HepG2 (cell line): ENCODE measurements around the gene SNCAIP.

ENCODE experiments used
- CENPT ChIP-seq: sonication (generic); formaldehyde crosslinking; IDR thresholded peaks from 2 replicates; pipeline ENCODE4 v1.8.0; 2022; ENCODE audit warnings: low read depth, mild to moderate bottlenecking, moderate library complexity, missing genetic modification reagents
- CREB1 ChIP-seq, 2 experiments: fragments of 450-650 bp in 1 of 2; IDR thresholded peaks; 2 replicates each; pipeline ENCODE4 v1.6.1; 2016 to 2017; ENCODE audit warnings: control low read depth in 1 of 2, mild to moderate bottlenecking in 1 of 2, missing compliant biosample characterization in 1 of 2, missing genetic modification characterization in 1 of 2
- EP300 ChIP-seq, 3 experiments: sonication (generic) in 1 of 3; formaldehyde crosslinking in 1 of 3; IDR thresholded peaks; 2 replicates each; pipeline versions ENCODE4 v1.5.1 to v1.6.1; 2011 to 2020; ENCODE audit warnings: low read depth in 2 of 3, low read length in 2 of 3, borderline replicate concordance in 1 of 3, improper control_type of control experiment in 1 of 3, mild to moderate bottlenecking in 1 of 3, missing genetic modification reagents in 1 of 3, moderate library complexity in 1 of 3
- FOXK1 ChIP-seq: sonication (generic); formaldehyde crosslinking; IDR thresholded peaks from 2 replicates; pipeline ENCODE4 v1.4.0; 2020; ENCODE audit warnings: low read depth, missing genetic modification reagents, borderline replicate concordance
- FOXM1 ChIP-seq: sonication (generic); formaldehyde crosslinking; IDR thresholded peaks from 2 replicates; pipeline ENCODE4 v1.5.0; 2020; ENCODE audit warnings: missing genetic modification reagents
- MED1 ChIP-seq: sonication (generic); formaldehyde crosslinking; IDR thresholded peaks from 2 replicates; pipeline ENCODE4 v1.4.0; 2020; ENCODE audit warnings: missing genetic modification reagents
- POLR2A ChIP-seq, 2 experiments: IDR thresholded peaks; 2 replicates each; pipeline ENCODE4 v1.6.1; 2011; ENCODE audit warnings: low read depth in 2 of 2, low read length in 2 of 2, mild to moderate bottlenecking in 1 of 2, moderate library complexity in 1 of 2; ENCODE audit not compliant: insufficient read depth in 1 of 2
- SRSF4 ChIP-seq: fragments of 200-400 bp; formaldehyde crosslinking; IDR thresholded peaks from one replicate; pipeline ENCODE4 v1.6.1; 2018; ENCODE audit warnings: mild to moderate bottlenecking, low read depth, low read length, moderate library complexity; ENCODE audit not compliant: poor library complexity, severe bottlenecking
- ZNF121 ChIP-seq: sonication (generic); formaldehyde crosslinking; IDR thresholded peaks from 2 replicates; pipeline ENCODE4 v1.5.0; 2020; ENCODE audit warnings: mild to moderate bottlenecking, missing genetic modification reagents
- ZNF251 ChIP-seq: sonication (generic); formaldehyde crosslinking; IDR thresholded peaks from 2 replicates; pipeline ENCODE4 v1.9.0; 2021; ENCODE audit warnings: mild to moderate bottlenecking, missing genetic modification reagents
- TF ChIP-seq, protein P1 (sequence below): sonication (generic); formaldehyde crosslinking; IDR thresholded peaks from 2 replicates; pipeline ENCODE4 v1.4.0; 2020; ENCODE audit warnings: missing genetic modification reagents; ENCODE audit errors: not compliant biosample characterization
- TF ChIP-seq, protein P2 (sequence below): sonication (generic); formaldehyde crosslinking; IDR thresholded peaks from 2 replicates; pipeline ENCODE4 v1.5.0; 2020; ENCODE audit warnings: mild to moderate bottlenecking, missing genetic modification reagents, moderate library complexity
- TF ChIP-seq, protein P3 (sequence below): IDR thresholded peaks from 2 replicates; pipeline ENCODE4 v1.6.1; 2016

DNA sequence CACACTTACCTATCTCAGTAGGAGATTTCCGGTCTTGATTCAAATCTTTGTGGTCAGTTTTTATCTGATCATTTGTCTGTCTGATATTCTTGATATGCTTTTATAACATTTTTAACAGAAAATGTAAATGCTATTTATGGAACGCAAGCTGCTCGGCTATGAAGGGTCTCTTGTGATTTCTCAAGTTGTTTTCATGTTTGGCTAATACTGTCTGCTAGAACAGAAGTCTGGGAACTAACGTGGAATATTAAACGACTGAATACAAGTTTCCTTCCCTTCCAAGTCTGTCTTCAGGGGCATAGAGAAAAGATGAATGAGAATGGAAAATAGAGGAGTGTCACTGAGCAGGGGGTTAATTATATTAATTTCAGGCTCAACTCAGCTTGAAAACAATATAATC, 27.6 kb downstream of the SNCAIP start:
- TF ChIP-seq, protein P1, sequence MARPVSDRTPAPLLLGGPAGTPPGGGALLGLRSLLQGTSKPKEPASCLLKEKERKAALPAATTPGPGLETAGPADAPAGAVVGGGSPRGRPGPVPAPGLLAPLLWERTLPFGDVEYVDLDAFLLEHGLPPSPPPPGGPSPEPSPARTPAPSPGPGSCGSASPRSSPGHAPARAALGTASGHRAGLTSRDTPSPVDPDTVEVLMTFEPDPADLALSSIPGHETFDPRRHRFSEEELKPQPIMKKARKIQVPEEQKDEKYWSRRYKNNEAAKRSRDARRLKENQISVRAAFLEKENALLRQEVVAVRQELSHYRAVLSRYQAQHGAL (CRISPR knock-in tag): no peak
- TF ChIP-seq FOXM1 (CRISPR knock-in tag) (no peak), ZNF251 (CRISPR knock-in tag) (no peak), MED1 (CRISPR knock-in tag) (no peak), POLR2A (IDR thresholded peaks at IDR 0.05; ENCODE audit: insufficient read depth in 1 of 2, low read depth in 2 of 2, low read length in 2 of 2) (no peak), SRSF4 (no peak), FOXK1 (CRISPR knock-in tag) (no peak), CREB1 (IDR thresholded peaks at IDR 0.05) (no peak), CREB1 (CRISPR knock-in tag; IDR thresholded peaks at IDR 0.05) (no peak), CENPT (CRISPR knock-in tag) (no peak), EP300 (IDR thresholded peaks at IDR 0.05; ENCODE audit: low read depth in 2 of 2, low read length in 2 of 2) (no peak), EP300 (CRISPR knock-in tag; IDR thresholded peaks at IDR 0.05; ENCODE audit: borderline replicate concordance) (no peak), ZNF121 (CRISPR knock-in tag) (no peak)
- TF ChIP-seq, protein P2, sequence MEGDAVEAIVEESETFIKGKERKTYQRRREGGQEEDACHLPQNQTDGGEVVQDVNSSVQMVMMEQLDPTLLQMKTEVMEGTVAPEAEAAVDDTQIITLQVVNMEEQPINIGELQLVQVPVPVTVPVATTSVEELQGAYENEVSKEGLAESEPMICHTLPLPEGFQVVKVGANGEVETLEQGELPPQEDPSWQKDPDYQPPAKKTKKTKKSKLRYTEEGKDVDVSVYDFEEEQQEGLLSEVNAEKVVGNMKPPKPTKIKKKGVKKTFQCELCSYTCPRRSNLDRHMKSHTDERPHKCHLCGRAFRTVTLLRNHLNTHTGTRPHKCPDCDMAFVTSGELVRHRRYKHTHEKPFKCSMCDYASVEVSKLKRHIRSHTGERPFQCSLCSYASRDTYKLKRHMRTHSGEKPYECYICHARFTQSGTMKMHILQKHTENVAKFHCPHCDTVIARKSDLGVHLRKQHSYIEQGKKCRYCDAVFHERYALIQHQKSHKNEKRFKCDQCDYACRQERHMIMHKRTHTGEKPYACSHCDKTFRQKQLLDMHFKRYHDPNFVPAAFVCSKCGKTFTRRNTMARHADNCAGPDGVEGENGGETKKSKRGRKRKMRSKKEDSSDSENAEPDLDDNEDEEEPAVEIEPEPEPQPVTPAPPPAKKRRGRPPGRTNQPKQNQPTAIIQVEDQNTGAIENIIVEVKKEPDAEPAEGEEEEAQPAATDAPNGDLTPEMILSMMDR (CRISPR knock-in tag): no peak
- TF ChIP-seq, protein P3, sequence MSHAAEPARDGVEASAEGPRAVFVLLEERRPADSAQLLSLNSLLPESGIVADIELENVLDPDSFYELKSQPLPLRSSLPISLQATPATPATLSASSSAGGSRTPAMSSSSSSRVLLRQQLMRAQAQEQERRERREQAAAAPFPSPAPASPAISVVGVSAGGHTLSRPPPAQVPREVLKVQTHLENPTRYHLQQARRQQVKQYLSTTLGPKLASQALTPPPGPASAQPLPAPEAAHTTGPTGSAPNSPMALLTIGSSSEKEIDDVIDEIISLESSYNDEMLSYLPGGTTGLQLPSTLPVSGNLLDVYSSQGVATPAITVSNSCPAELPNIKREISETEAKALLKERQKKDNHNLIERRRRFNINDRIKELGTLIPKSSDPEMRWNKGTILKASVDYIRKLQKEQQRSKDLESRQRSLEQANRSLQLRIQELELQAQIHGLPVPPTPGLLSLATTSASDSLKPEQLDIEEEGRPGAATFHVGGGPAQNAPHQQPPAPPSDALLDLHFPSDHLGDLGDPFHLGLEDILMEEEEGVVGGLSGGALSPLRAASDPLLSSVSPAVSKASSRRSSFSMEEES: no peak
